IMR-90 (cell line): Measurements from ENCODE around the gene MTMR6. TPM values are rescaled to one million over a fixed set of nuclear protein-coding genes. Genes with fewer than 3 reads are reported as not detected.

Source experiments
- ATAC-seq: fragments of 200-7000 bp; cut with Tn5 transposase; 2 replicates; pipeline ENCODE4 v1.9.1; 2020; ENCODE audit warnings: low read depth, mild to moderate bottlenecking, moderate library complexity
- BruUV-seq: library from RNA; stranded (reverse); fragments of 400-500 nt; replicated peaks from 2 replicates; lab custom pipeline; 2021; lab: Mats Ljungman, UMichigan
- CTCF ChIA-PET: fragments of 300-600 bp; formaldehyde crosslinking; extraction: SDS; loops from one replicate; lab custom pipeline; 2021; ENCODE audit warnings: antibody characterized with exemption; lab: Yijun Ruan, JAX
- POLR2A ChIA-PET: fragments of 300-600 bp; sonication (Branson Sonifier 250); formaldehyde crosslinking; loops from one replicate; lab custom pipeline; 2022; ENCODE audit warnings: antibody characterized with exemption; ENCODE audit not compliant: unreplicated experiment; lab: Charles Lee
- DNase-seq: peaks from one replicate; pipeline ENCODE4 v3.0.0; 2013
- H2AFZ ChIP-seq: replicated peaks from 2 replicates; pipeline ENCODE3; 2013; ENCODE audit warnings: low read length, mild to moderate bottlenecking; ENCODE audit not compliant: poor library complexity
- H2AK5ac ChIP-seq: 2 replicates; pipeline ENCODE4 v1.6.1; 2013; ENCODE audit warnings: low read depth, low read length, inconsistent platforms
- H2AK9ac ChIP-seq: replicated peaks from 2 replicates; pipeline ENCODE3; 2013; ENCODE audit warnings: mild to moderate bottlenecking, low read depth, low read length, moderate library complexity; ENCODE audit not compliant: poor library complexity
- H2BK120ac ChIP-seq: 2 replicates; pipeline ENCODE4 v1.6.1; 2013; ENCODE audit warnings: low read depth, low read length, inconsistent platforms
- H2BK15ac ChIP-seq: 3 replicates; pipeline ENCODE4 v1.6.1; 2013; ENCODE audit warnings: low read depth, low read length, inconsistent platforms
- H2BK20ac ChIP-seq: 2 replicates; pipeline ENCODE4 v1.6.1; 2013; ENCODE audit warnings: low read depth, mild to moderate bottlenecking, inconsistent platforms, low read length, moderate library complexity
- H2BK5ac ChIP-seq: 2 replicates; pipeline ENCODE4 v1.6.1; 2013; ENCODE audit warnings: mild to moderate bottlenecking, low read depth, low read length, inconsistent platforms; ENCODE audit not compliant: poor library complexity, severe bottlenecking
- H3K14ac ChIP-seq: replicated peaks from 2 replicates; pipeline ENCODE4 v1.6.1; 2013; ENCODE audit warnings: low read depth, low read length, inconsistent platforms
- H3K18ac ChIP-seq: 2 replicates; pipeline ENCODE4 v1.6.1; 2013; ENCODE audit warnings: low read depth, low read length, control low read depth
- H3K23ac ChIP-seq: 2 replicates; pipeline ENCODE4 v1.6.1; 2013; ENCODE audit warnings: low read depth, low read length, inconsistent platforms
- H3K27ac ChIP-seq: 2 replicates; pipeline ENCODE4 v1.5.1; 2013; ENCODE audit warnings: mild to moderate bottlenecking, control low read depth, low read length; ENCODE audit not compliant: insufficient read depth
- H3K27me3 ChIP-seq: 2 replicates; pipeline ENCODE4 v1.6.1; 2013; ENCODE audit warnings: low read length; ENCODE audit not compliant: control insufficient read depth, insufficient read depth
- H3K36me3 ChIP-seq: 2 replicates; pipeline ENCODE4 v1.6.1; 2013; ENCODE audit warnings: low read length, mixed read lengths; ENCODE audit not compliant: control insufficient read depth, insufficient read depth
- H3K4ac ChIP-seq: 2 replicates; pipeline ENCODE4 v1.6.1; 2013; ENCODE audit warnings: low read depth, low read length, inconsistent platforms
- H3K4me1 ChIP-seq: 2 replicates; pipeline ENCODE4 v1.6.1; 2013; ENCODE audit warnings: low read length, mixed read lengths; ENCODE audit not compliant: control insufficient read depth, insufficient read depth
- H3K4me2 ChIP-seq: 2 replicates; pipeline ENCODE4 v1.6.1; 2013; ENCODE audit warnings: low read depth, mild to moderate bottlenecking, control low read depth, low read length, moderate library complexity
- H3K4me3 ChIP-seq: 2 replicates; pipeline ENCODE4 v1.5.1; 2013; ENCODE audit warnings: low read depth, mild to moderate bottlenecking, control low read depth, low read length, moderate library complexity; ENCODE audit not compliant: insufficient read depth
- H3K56ac ChIP-seq: 2 replicates; pipeline ENCODE4 v1.6.1; 2013; ENCODE audit warnings: low read length, inconsistent platforms; ENCODE audit not compliant: insufficient read depth; ENCODE audit errors: extremely low read depth
- H3K79me1 ChIP-seq, 2 experiments: 2 replicates each; pipeline ENCODE4 v1.6.1; 2013; ENCODE audit warnings: low read length in 2 of 2, inconsistent platforms in 1 of 2, low read depth in 1 of 2
- H3K9ac ChIP-seq: 2 replicates; pipeline ENCODE4 v1.6.1; 2013; ENCODE audit warnings: low read depth, low read length, control low read depth
- H3K9me1 ChIP-seq: 2 replicates; pipeline ENCODE4 v1.6.1; 2013; ENCODE audit warnings: low read length, inconsistent platforms; ENCODE audit not compliant: insufficient read depth
- H3K9me3 ChIP-seq: 2 replicates; pipeline ENCODE4 v1.6.1; 2013; ENCODE audit warnings: low read length; ENCODE audit not compliant: control insufficient read depth, insufficient read depth
- H4K20me1 ChIP-seq: 2 replicates; pipeline ENCODE4 v1.6.1; 2013; ENCODE audit warnings: low read length, inconsistent platforms; ENCODE audit not compliant: insufficient read depth
- H4K5ac ChIP-seq: 2 replicates; pipeline ENCODE4 v1.6.1; 2013; ENCODE audit warnings: mild to moderate bottlenecking, low read depth, low read length, control low read depth
- H4K8ac ChIP-seq, 2 experiments: 2 replicates each; pipeline ENCODE4 v1.6.1; 2013; ENCODE audit warnings: low read depth in 2 of 2, low read length in 2 of 2, control low read depth in 1 of 2, inconsistent platforms in 1 of 2
- H4K91ac ChIP-seq: 2 replicates; pipeline ENCODE4 v1.6.1; 2013; ENCODE audit warnings: low read depth, low read length, inconsistent platforms; ENCODE audit not compliant: insufficient read depth
- BHLHE40 ChIP-seq: fragments of 150-350 bp; IDR thresholded peaks from 2 replicates; pipeline ENCODE4 v1.6.1; 2016; ENCODE audit warnings: mild to moderate bottlenecking, low read depth, low read length
- CEBPB ChIP-seq: IDR thresholded peaks from 2 replicates; pipeline ENCODE4 v1.6.1; 2012; ENCODE audit warnings: low read depth, low read length, improper control_type of control experiment
- CHD1 ChIP-seq: IDR thresholded peaks from 2 replicates; pipeline ENCODE4 v1.6.1; 2012; ENCODE audit warnings: low read depth, low read length, improper control_type of control experiment
- CTCF ChIP-seq: conservative IDR thresholded peaks from 2 replicates; pipeline ENCODE4 v1.5.1; 2012; ENCODE audit warnings: mild to moderate bottlenecking, low read depth, low read length, improper control_type of control experiment
- ELK1 ChIP-seq: fragments of 150-350 bp; IDR thresholded peaks from 2 replicates; pipeline ENCODE4 v1.6.1; 2016; ENCODE audit warnings: low read depth, mild to moderate bottlenecking, low read length, moderate library complexity, borderline replicate concordance
- FOS ChIP-seq: fragments of 150-350 bp; IDR thresholded peaks from 2 replicates; pipeline ENCODE4 v1.6.1; 2016; ENCODE audit warnings: low read depth, low read length
- MAFK ChIP-seq: IDR thresholded peaks from 2 replicates; pipeline ENCODE4 v1.6.1; 2012; ENCODE audit warnings: low read depth, low read length, improper control_type of control experiment
- MAZ ChIP-seq: IDR thresholded peaks from 2 replicates; pipeline ENCODE4 v1.6.1; 2012; ENCODE audit warnings: low read depth, mild to moderate bottlenecking, low read length, improper control_type of control experiment, moderate library complexity, borderline replicate concordance
- MXI1 ChIP-seq: IDR thresholded peaks from 2 replicates; pipeline ENCODE4 v1.6.1; 2012; ENCODE audit warnings: low read depth, mild to moderate bottlenecking, low read length, moderate library complexity, borderline replicate concordance
- NFE2L2 ChIP-seq: fragments of 150-350 bp; IDR thresholded peaks from 2 replicates; pipeline ENCODE4 v1.6.1; 2016; ENCODE audit warnings: low read depth, mild to moderate bottlenecking, low read length
- POLR2A ChIP-seq: IDR thresholded peaks from 2 replicates; pipeline ENCODE4 v1.6.1; 2012; ENCODE audit warnings: mild to moderate bottlenecking, low read depth, low read length
- RAD21 ChIP-seq: IDR thresholded peaks from 2 replicates; pipeline ENCODE4 v1.6.1; 2012; ENCODE audit warnings: low read length, improper control_type of control experiment
- RCOR1 ChIP-seq: IDR thresholded peaks from 2 replicates; pipeline ENCODE4 v1.6.1; 2012; ENCODE audit warnings: mild to moderate bottlenecking, low read length, improper control_type of control experiment; ENCODE audit not compliant: insufficient replicate concordance
- RFX5 ChIP-seq: IDR thresholded peaks from 2 replicates; pipeline ENCODE4 v1.8.0; 2012; ENCODE audit warnings: low read depth, mild to moderate bottlenecking, low read length, moderate library complexity
- SMC3 ChIP-seq: fragments of 150-350 bp; IDR thresholded peaks from 2 replicates; pipeline ENCODE4 v1.6.1; 2016; ENCODE audit warnings: low read depth, mild to moderate bottlenecking, antibody characterized with exemption, low read length, moderate library complexity
- USF2 ChIP-seq: fragments of 150-350 bp; IDR thresholded peaks from 2 replicates; pipeline ENCODE4 v1.6.1; 2017; ENCODE audit warnings: mild to moderate bottlenecking, antibody characterized with exemption, low read length, low read depth
- WGBS, 2 experiments: methylation state at CpG; one replicate each; pipeline versions ENCODE4 v1.1.5 to v1.1.7; 2013; ENCODE audit warnings: missing lambda C conversion rate in 2 of 2; ENCODE audit not compliant: insufficient read length in 1 of 2; ENCODE audit errors: extremely low coverage in 2 of 2; 5-methylcytosine and 5-hydroxymethylcytosine counted together
- dilution Hi-C: fragments of 300-500 bp; cut with HindIII; formaldehyde crosslinking; loops from one replicate; pipeline ENCODE4 v1.14.3; 2018; ENCODE audit warnings: low sequenced_read_pairs; ENCODE audit not compliant: unreplicated experiment
- in situ Hi-C: fragments of 300-500 bp; cut with MboI; formaldehyde crosslinking; loops from 3 replicates; pipeline ENCODE4 v1.14.3; 2019; ENCODE audit warnings: low sequenced_read_pairs, inconsistent platforms, mixed read lengths
- intact Hi-C: fragments of 100-400 bp; cut with micrococcal nuclease; formaldehyde crosslinking; loops from 2 replicates; pipeline ENCODE4 v1.10.0; 2022
- polyA plus RNA-seq, 3 experiments: library from polyadenylated mRNA; depleted of rRNA; stranded (reverse); fragments of >200 nt; gene quantifications; 2 replicates each; pipeline ENCODE4 v1.2.3, GENCODE V29; 2012; ENCODE audit warnings: low replicate concordance in 1 of 3
- total RNA-seq: library from RNA; depleted of rRNA; stranded (reverse); fragments of >200 nt; gene quantifications from 2 replicates; pipeline ENCODE4 v1.2.3, GENCODE V29; 2012

Gene MTMR6
- total and polyA plus RNA-seq, 2 of the 4 experiments (the other 2 are of a cell fraction) = 9.4 to 21.7 TPM

GRCh38 chr13:25295228-25295627 lies 7.9 kb upstream of the MTMR6 start:
- no peak overlapping the region for H4K5ac ChIP-seq
- WGBS, 2 experiments = no CpG with 5 or more reads among the region's 3 CpGs
- POLR2A ChIA-PET = no interaction called here

More at GRCh38 chr13:25295228-25295627, 7.9 kb upstream of the MTMR6 start:
- ATAC-seq (no peak), DNase-seq (peak; percentile 38)
- dilution Hi-C loops (no loop called here), intact Hi-C loops (no loop called here), in situ Hi-C loops (no loop called here)
- Histone ChIP-seq H2AFZ (no peak overlapping the region), H3K4me3 (no peak overlapping the region), H3K4me1 (no peaks in the 10 kb centered on the region), H2BK5ac (no peak overlapping the region), H3K9ac (no peak overlapping the region), H3K4ac (no peak overlapping the region), H3K18ac (no peak overlapping the region), H2BK15ac (no peak overlapping the region), H3K23ac (no peak overlapping the region), H3K27ac (no peak overlapping the region), H3K9me3 (no peaks in the 10 kb centered on the region), H3K56ac (no peak overlapping the region), H3K27me3 (peaks cover 10% of the 10 kb centered on the region), H3K79me1 (no peaks in the 10 kb centered on the region), H3K36me3 (no peaks in the 10 kb centered on the region), H3K14ac (no peak overlapping the region), H3K4me2 (no peak overlapping the region), H2BK120ac (no peak overlapping the region), H2AK9ac (no peak overlapping the region), H4K20me1 (no peaks in the 10 kb centered on the region), H3K9me1 (no peaks in the 10 kb centered on the region), H4K8ac (no peak overlapping the region), H2AK5ac (no peak overlapping the region), H2BK20ac (no peak overlapping the region), H4K91ac (no peak overlapping the region)
- no TSS peak for BruUV-seq
- TF ChIP-seq FOS (no peak), CEBPB (no peak), MXI1 (no peak), MAZ (no peak), SMC3 (no peak), USF2 (no peak), RAD21 (no peak), MAFK (no peak), CTCF (no peak), ELK1 (no peak), POLR2A (no peak), RCOR1 (no peak), NFE2L2 (no peak), BHLHE40 (no peak), CHD1 (no peak), RFX5 (no peak)
- CTCF ChIA-PET = no interaction called here
